SU-DHL-6 (cell line): ENCODE results near the gene CTNNA2.

Experiments used
- H2AFZ ChIP-seq: fragments of 200-600 bp; sonication (generic); 2 replicates; pipeline ENCODE4 v1.6.1; 2014; ENCODE audit warnings: low read depth, mild to moderate bottlenecking, moderate library complexity, mixed read lengths, antibody characterized with exemption, low read length; ENCODE audit not compliant: severe bottlenecking
- H3F3A ChIP-seq: fragments of 200-600 bp; shearing (Covaris generic); 2 replicates; pipeline ENCODE4 v1.6.0; 2016; ENCODE audit warnings: antibody characterized with exemption, mild to moderate bottlenecking; ENCODE audit not compliant: insufficient read depth
- H3K27ac ChIP-seq: fragments of 200-600 bp; sonication (generic); 2 replicates; pipeline ENCODE4 v1.5.1; 2016; ENCODE audit warnings: low read depth, mild to moderate bottlenecking, low read length, moderate library complexity, mixed read lengths
- H3K27me3 ChIP-seq: fragments of 200-600 bp; sonication (generic), shearing (Covaris generic); 2 replicates; pipeline ENCODE4 v1.6.0; 2014; ENCODE audit warnings: mild to moderate bottlenecking, low read length
- H3K36me3 ChIP-seq: fragments of 200-600 bp; sonication (generic); 2 replicates; pipeline ENCODE4 v1.6.1; 2014; ENCODE audit warnings: mild to moderate bottlenecking, low read length, mixed read lengths
- H3K4me2 ChIP-seq: fragments of 300-600, 200-600 bp; shearing (Covaris generic), sonication (generic); 2 replicates; pipeline ENCODE4 v1.6.0; 2014; ENCODE audit warnings: low read length, low read depth, mild to moderate bottlenecking; ENCODE audit not compliant: poor library complexity, severe bottlenecking
- H3K4me3 ChIP-seq: fragments of 200-600 bp; sonication (generic); 2 replicates; pipeline ENCODE4 v1.5.1; 2014; ENCODE audit warnings: antibody characterized with exemption, low read length, mild to moderate bottlenecking, mixed read lengths; ENCODE audit not compliant: insufficient read depth, poor library complexity, severe bottlenecking
- H3K79me2 ChIP-seq: fragments of 200-600 bp; sonication (generic); 2 replicates; pipeline ENCODE4 v1.6.1; 2014; ENCODE audit warnings: mild to moderate bottlenecking, low read length, moderate library complexity; ENCODE audit not compliant: insufficient read depth
- H3K9ac ChIP-seq: fragments of 200-600 bp; sonication (generic); 2 replicates; pipeline ENCODE4 v1.7.0; 2014; ENCODE audit warnings: mild to moderate bottlenecking, low read length
- H3K9me2 ChIP-seq: fragments of 200-600 bp; sonication (generic); replicated peaks from 2 replicates; pipeline ENCODE4 v1.6.1; 2014; ENCODE audit warnings: low read length; ENCODE audit not compliant: insufficient read depth
- H3K9me3 ChIP-seq: fragments of 200-600 bp; sonication (generic); 2 replicates; pipeline ENCODE4 v1.6.1; 2014; ENCODE audit warnings: low read length, mixed read lengths; ENCODE audit not compliant: insufficient read depth
- H4K20me1 ChIP-seq: fragments of 200-600 bp; sonication (generic); 2 replicates; pipeline ENCODE4 v1.6.1; 2014; ENCODE audit warnings: low read depth, mild to moderate bottlenecking, antibody characterized with exemption, low read length, moderate library complexity, mixed read lengths
- EZH2phosphoT487 ChIP-seq: fragments of 200-600 bp; sonication (generic), shearing (Covaris generic); conservative IDR thresholded peaks from 2 replicates; pipeline ENCODE4 v1.6.1; 2018; ENCODE audit warnings: mild to moderate bottlenecking, antibody characterized with exemption, low read length, moderate library complexity, mixed read lengths
- TF ChIP-seq, protein P1 (sequence below): fragments of 200-600 bp; sonication (generic); IDR thresholded peaks from one replicate; pipeline ENCODE4 v1.5.1; 2017; ENCODE audit warnings: antibody characterized with exemption, mild to moderate bottlenecking, low read length, moderate library complexity; ENCODE audit not compliant: insufficient read depth, poor library complexity, severe bottlenecking

Gene CTNNA2

DNA sequence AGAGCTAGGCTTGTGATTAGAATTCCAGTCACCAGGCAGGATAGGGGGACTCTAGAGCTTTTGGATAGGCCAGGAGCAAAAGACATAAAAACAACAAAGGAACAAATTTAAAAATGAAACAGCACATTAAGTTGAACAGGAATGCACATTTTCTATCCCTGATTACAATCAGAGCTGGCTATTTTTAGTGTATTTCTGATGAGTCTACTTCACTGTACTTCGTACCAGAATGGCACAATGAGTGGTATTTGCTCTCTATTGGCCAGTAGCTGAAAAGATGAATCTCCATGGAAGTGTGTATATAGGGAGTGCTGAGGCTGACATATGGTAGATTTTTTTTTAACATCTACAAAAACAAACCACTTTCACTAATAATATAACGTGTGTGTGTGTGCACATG, 825.9 kb downstream of the CTNNA2 start:
- Histone ChIP-seq H3K36me3 (no peaks in the 10 kb centered on the region), H3K9me2 (no peaks in the 10 kb centered on the region), H3K9ac (no peak overlapping the region), H3K27ac (no peak overlapping the region), H3K27me3 (no peaks in the 10 kb centered on the region), H4K20me1 (no peaks in the 10 kb centered on the region), H3K79me2 (no peaks in the 10 kb centered on the region), H3K4me3 (no peak overlapping the region), H3K9me3 (no peaks in the 10 kb centered on the region), H3K4me2 (no peak overlapping the region), H2AFZ (no peak overlapping the region), H3F3A (no peaks in the 10 kb centered on the region)
- no peak for TF ChIP-seq EZH2phosphoT487
- TF ChIP-seq, protein P1, sequence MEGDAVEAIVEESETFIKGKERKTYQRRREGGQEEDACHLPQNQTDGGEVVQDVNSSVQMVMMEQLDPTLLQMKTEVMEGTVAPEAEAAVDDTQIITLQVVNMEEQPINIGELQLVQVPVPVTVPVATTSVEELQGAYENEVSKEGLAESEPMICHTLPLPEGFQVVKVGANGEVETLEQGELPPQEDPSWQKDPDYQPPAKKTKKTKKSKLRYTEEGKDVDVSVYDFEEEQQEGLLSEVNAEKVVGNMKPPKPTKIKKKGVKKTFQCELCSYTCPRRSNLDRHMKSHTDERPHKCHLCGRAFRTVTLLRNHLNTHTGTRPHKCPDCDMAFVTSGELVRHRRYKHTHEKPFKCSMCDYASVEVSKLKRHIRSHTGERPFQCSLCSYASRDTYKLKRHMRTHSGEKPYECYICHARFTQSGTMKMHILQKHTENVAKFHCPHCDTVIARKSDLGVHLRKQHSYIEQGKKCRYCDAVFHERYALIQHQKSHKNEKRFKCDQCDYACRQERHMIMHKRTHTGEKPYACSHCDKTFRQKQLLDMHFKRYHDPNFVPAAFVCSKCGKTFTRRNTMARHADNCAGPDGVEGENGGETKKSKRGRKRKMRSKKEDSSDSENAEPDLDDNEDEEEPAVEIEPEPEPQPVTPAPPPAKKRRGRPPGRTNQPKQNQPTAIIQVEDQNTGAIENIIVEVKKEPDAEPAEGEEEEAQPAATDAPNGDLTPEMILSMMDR = no peak

DNA sequence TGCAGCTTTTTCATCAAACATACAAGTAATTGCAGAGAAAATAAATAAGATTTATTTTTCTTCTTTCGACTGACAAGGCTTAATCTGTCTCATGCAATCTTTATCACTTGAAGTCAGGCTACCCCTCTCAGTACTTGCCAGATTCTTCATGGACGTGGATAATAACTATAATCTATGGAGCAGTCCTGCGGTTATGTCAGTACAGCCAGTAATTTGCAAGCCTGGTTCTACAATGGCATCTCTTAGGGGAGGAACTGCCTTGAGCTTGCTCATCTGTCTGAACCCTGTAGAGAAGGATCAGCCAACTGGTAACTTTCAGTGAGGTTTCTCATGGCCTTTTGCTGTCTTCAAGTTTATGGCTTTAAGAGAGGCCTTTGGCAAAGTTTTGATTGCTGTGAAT, 827.2 kb downstream of the CTNNA2 start:
- H3K27ac ChIP-seq = no peak overlapping the region
- no peaks in the 10 kb centered on the region for H3F3A ChIP-seq
- H3K4me3 ChIP-seq = no peak overlapping the region
- no peaks in the 10 kb centered on the region for H4K20me1 ChIP-seq
- H2AFZ ChIP-seq = no peak overlapping the region
- no peaks in the 10 kb centered on the region for H3K36me3 ChIP-seq
- H3K4me2 ChIP-seq = no peak overlapping the region
- no peak for TF ChIP-seq EZH2phosphoT487
- TF ChIP-seq, protein P1 = no peak
- H3K9ac ChIP-seq = no peak overlapping the region
- H3K79me2 ChIP-seq = no peaks in the 10 kb centered on the region
- H3K27me3 ChIP-seq = no peaks in the 10 kb centered on the region
- H3K9me2 ChIP-seq = no peaks in the 10 kb centered on the region
- no peaks in the 10 kb centered on the region for H3K9me3 ChIP-seq

DNA sequence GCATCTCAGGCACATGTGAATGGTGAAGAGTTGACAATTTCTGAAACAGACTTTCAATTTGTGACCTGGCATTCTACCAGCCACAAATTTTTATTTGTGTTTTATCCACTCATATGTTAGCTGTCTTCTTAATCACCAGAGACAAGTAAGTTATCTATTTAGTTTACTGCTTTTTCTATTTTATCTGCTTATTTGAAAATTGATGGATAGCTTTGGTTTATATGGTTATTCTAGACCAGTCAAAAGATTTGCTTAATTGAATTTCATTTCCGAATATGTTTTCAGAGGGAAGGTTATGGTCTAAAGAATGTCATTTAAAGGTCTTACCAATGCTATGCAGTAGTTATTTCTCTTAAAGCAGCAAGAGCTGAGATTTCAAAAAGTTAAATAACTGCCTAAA, 835.2 kb downstream of the CTNNA2 start:
- no peaks in the 10 kb centered on the region for H3K9me3 ChIP-seq
- no peaks in the 10 kb centered on the region for H3K27me3 ChIP-seq
- H3K36me3 ChIP-seq = no peaks in the 10 kb centered on the region
- no peak overlapping the region for H3K4me3 ChIP-seq
- H3F3A ChIP-seq = no peaks in the 10 kb centered on the region
- H3K79me2 ChIP-seq = no peaks in the 10 kb centered on the region
- no peaks in the 10 kb centered on the region for H4K20me1 ChIP-seq
- TF ChIP-seq, protein P1 = no peak
- TF ChIP-seq EZH2phosphoT487 = no peak
- no peak overlapping the region for H3K27ac ChIP-seq
- H2AFZ ChIP-seq = no peak overlapping the region
- H3K9ac ChIP-seq = no peak overlapping the region
- no peaks in the 10 kb centered on the region for H3K9me2 ChIP-seq
- no peak overlapping the region for H3K4me2 ChIP-seq

DNA sequence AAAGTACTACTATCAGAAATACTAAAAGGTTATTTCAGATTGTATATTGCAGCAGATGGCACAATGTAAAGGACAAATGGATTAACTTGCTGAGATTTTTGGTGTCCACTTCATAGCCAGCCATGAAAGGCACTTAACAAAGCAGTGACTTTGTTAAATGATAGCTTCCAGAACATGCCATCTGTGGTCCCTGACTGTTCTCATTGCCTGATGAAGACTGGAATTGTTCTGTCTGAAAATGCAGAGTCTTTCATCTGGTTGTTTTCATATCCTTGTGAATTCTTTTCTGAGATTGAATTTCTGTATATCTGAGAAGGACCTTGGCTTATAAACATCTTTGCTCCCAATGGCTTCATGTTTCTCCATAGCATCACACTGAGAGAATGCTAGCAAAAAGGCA, 836.1 kb downstream of the CTNNA2 start:
- Histone ChIP-seq H3K36me3 (no peaks in the 10 kb centered on the region), H3K9ac (no peak overlapping the region), H3K9me2 (no peaks in the 10 kb centered on the region), H3K9me3 (no peaks in the 10 kb centered on the region), H3K4me2 (no peak overlapping the region), H2AFZ (no peak overlapping the region), H3K79me2 (no peaks in the 10 kb centered on the region), H3K27me3 (no peaks in the 10 kb centered on the region), H3K27ac (no peak overlapping the region), H3K4me3 (no peak overlapping the region), H4K20me1 (no peaks in the 10 kb centered on the region), H3F3A (no peaks in the 10 kb centered on the region)
- no peak for TF ChIP-seq EZH2phosphoT487
- TF ChIP-seq, protein P1 = no peak
